Glutamatergic neuron (in vitro differentiated cells): ENCODE data around the gene SEC14L1. TPM values are rescaled to one million over a fixed set of nuclear protein-coding genes. Genes with fewer than 3 reads are reported as not detected.

Experiments used
- DNase-seq: peaks from one replicate; pipeline ENCODE4 v3.0.0; 2022
- H3K27ac Mint-ChIP-seq: one replicate; pipeline ENCODE4 v1.8.0; 2020; ENCODE audit warnings: mild to moderate bottlenecking, mixed read lengths, inconsistent platforms; ENCODE audit not compliant: unreplicated experiment
- H3K27me3 Mint-ChIP-seq: one replicate; pipeline ENCODE4 v1.8.0; 2020; ENCODE audit warnings: mild to moderate bottlenecking, moderate library complexity, mixed read lengths, inconsistent platforms; ENCODE audit not compliant: unreplicated experiment
- H3K36me3 Mint-ChIP-seq: one replicate; pipeline ENCODE4 v1.8.0; 2020; ENCODE audit warnings: mild to moderate bottlenecking, mixed read lengths, inconsistent platforms; ENCODE audit not compliant: unreplicated experiment
- H3K4me1 Mint-ChIP-seq: one replicate; pipeline ENCODE4 v1.8.0; 2020; ENCODE audit warnings: mild to moderate bottlenecking, low read depth, mixed read lengths, inconsistent platforms; ENCODE audit not compliant: unreplicated experiment
- H3K4me3 Mint-ChIP-seq: one replicate; pipeline ENCODE4 v1.8.0; 2020; ENCODE audit warnings: mild to moderate bottlenecking, mixed read lengths, inconsistent platforms; ENCODE audit not compliant: unreplicated experiment
- H3K9me3 Mint-ChIP-seq: one replicate; pipeline ENCODE4 v1.8.0; 2020; ENCODE audit warnings: mild to moderate bottlenecking, moderate library complexity, mixed read lengths, inconsistent platforms; ENCODE audit not compliant: unreplicated experiment
- CTCF ChIP-seq: fragments of 200-600 bp; sonication (generic); IDR thresholded peaks from one replicate; pipeline ENCODE4 v1.5.0; 2021; ENCODE audit not compliant: partially characterized antibody, unreplicated experiment
- total RNA-seq: library from RNA; stranded (reverse); fragmentation: NEBNext Ultra II Directional; extraction: Animal tissue kit (Norgen Biotek cat#: 25700); gene quantifications from one replicate; pipeline ENCODE4 v1.2.1, GENCODE V29; 2021; ENCODE audit not compliant: unreplicated experiment

Gene SEC14L1
- total RNA-seq, 1 donor from 2014 or later, result 104 TPM

DNA sequence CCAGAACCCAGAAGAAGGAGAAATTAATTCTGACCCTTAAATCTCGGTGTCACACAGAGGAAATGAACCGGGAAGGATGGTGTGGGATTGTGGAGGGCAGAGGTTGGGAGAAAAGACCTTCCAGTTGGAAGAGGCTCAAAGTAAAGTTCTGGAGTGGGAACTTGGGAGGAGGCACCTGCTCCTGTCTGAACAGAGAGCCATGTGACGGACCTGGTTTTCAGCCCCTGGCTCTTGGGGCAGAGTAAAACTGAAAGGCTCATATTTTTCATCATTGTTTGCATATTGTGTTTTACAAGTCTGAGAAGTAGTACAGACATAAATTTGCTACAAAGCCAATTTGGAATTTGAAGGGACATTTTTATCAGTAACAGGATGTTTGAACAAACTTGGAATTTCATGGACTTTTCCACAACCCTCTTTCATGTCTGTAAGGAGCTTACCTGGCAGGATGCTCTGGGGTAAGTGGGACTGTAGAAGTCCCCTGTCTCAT is 24.4 kb upstream of the SEC14L1 start:
- Mint-ChIP-seq H3K4me3 (no peak overlapping the region), H3K36me3 (no peaks in the 10 kb centered on the region), H3K27me3 (peaks cover 3% of the 10 kb centered on the region), H3K9me3 (no peaks in the 10 kb centered on the region), H3K27ac (no peak overlapping the region), H3K4me1 (peaks cover 11% of the 10 kb centered on the region)
- no peak for DNase-seq
- TF ChIP-seq CTCF, result no peak

DNA sequence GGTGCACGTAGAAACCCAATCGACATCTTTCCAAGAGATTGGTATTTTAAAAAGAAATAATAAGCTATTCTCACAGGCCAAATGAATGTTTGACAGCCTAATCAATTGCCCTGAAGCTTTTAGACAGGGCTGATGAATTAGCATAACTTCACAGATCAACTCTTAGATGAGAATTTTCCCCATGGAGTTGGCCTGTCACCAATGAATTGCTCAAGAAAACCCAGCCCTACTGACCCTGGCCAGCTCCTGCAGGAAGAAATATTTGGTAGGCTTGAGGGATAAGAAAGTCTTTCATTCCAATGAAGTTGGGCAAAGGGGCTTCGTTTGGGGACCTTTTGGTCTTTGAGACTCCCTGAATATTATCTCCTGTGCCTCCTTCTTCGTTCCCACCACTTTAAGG is 23.4 kb upstream of the SEC14L1 start:
- no peaks in the 10 kb centered on the region for H3K9me3 Mint-ChIP-seq
- DNase-seq, result no peak
- H3K27me3 Mint-ChIP-seq, result peaks cover 3% of the 10 kb centered on the region
- peak overlapping the region; percentile 28 for H3K27ac Mint-ChIP-seq
- H3K36me3 Mint-ChIP-seq, result no peaks in the 10 kb centered on the region
- TF ChIP-seq CTCF, result no peak
- H3K4me3 Mint-ChIP-seq, result no peak overlapping the region
- peaks cover 11% of the 10 kb centered on the region for H3K4me1 Mint-ChIP-seq

- H3K27me3 Mint-ChIP-seq, result peaks cover 3% of the 10 kb centered on the region
- no peaks in the 10 kb centered on the region for H3K36me3 Mint-ChIP-seq
- no peak overlapping the region for H3K27ac Mint-ChIP-seq
- TF ChIP-seq CTCF, result no peak
- DNase-seq, result peak; percentile 23
- peaks cover 11% of the 10 kb centered on the region for H3K4me1 Mint-ChIP-seq
- peaks cover 3% of the 10 kb centered on the region for H3K9me3 Mint-ChIP-seq
- no peak overlapping the region for H3K4me3 Mint-ChIP-seq
Measured at GRCh38 chr17:77118251-77118928, 22.4 kb upstream of the SEC14L1 start.

DNA sequence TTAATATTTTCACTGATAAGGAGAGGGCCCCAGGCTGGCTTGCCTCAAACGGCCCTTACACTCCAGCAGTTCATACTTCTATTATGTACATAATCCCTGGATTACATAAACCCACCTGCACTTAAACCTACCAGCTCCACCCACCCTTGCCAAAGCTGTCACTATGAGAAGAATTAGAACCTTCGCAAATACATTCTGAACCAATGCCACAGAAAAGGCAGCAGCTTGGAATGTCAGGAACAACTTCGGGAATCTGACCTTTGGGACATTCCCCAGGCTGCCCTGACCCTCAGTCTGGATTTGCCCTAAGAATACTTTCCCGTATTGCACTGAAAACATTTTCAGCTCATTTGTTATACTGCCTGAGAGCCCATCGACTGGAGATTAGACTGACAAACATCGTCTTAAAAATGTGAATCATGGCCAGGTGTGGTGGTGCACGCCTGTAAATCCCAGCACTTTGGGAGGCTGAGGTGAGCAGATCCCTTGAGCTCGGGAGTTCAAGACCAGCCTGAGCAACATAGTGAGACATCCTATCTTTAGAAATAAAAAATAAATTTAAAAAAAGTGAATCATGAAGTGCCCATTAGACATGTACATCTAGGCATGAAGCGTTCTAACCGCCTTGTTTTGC is 21.0 kb upstream of the SEC14L1 start:
- peaks cover 3% of the 10 kb centered on the region for H3K27me3 Mint-ChIP-seq
- H3K27ac Mint-ChIP-seq, result no peak overlapping the region
- H3K4me1 Mint-ChIP-seq, result peaks cover 11% of the 10 kb centered on the region

More for the DNA sequence above, 21.0 kb upstream of the SEC14L1 start:
- H3K4me3 Mint-ChIP-seq, result no peak overlapping the region
- H3K9me3 Mint-ChIP-seq, result peaks cover 3% of the 10 kb centered on the region
- TF ChIP-seq CTCF, result no peak
- no peaks in the 10 kb centered on the region for H3K36me3 Mint-ChIP-seq
- DNase-seq, result no peak
